HG02798 (cell line): ENCODE results near the gene RBM47.
"Not testable (repeated sequence)": the region's sequence is repeated elsewhere in the genome, so short reads cannot be mapped to it uniquely, and the experiment has no call there.

Experiments used
- ATAC-seq: cut with Tn5 transposase; IDR thresholded peaks from one replicate; pipeline ENCODE4 v1.9.1; 2021; ENCODE audit warnings: mild to moderate bottlenecking; ENCODE audit not compliant: unreplicated experiment, poor library complexity

RBM47 gene

DNA sequence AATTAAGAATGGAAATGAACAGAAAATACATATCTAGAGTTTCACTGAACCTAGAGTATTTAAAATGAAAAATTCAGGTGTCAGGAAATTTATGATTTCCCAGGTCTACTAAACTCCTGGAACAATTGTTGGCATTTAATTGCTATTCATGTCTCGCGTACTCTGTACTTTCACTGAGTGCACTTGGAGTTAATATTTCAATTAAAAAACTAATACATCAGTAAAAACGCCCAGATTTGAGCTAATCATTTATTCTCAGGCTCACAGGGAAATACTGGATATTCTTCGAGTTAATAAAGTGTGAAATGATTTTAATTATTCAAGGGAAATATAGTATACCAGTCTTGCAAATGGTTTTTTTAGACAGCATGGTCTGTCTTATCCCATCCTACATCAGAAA lies 168.6 kb downstream of the RBM47 start:
- ATAC-seq = no peak

DNA sequence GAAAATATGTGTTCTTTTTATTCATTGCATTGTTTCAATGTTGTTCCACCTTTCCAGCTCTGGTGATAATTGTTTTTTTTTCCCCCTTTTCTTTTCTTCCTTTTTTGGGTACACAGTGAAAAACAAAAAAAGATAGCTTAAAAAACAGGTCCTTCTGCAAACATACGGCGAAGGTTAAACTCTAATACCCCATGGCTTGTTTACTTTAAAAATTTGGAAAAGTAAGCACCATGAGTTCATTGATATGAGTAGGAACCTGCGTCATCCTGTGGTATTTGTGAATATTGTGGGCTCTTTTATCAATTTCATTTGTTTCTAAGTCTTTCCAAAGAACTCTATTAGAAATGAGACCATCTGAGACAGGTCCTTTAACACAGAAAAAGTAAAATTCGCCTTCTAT lies 171.0 kb downstream of the RBM47 start:
- ATAC-seq = no peak

DNA sequence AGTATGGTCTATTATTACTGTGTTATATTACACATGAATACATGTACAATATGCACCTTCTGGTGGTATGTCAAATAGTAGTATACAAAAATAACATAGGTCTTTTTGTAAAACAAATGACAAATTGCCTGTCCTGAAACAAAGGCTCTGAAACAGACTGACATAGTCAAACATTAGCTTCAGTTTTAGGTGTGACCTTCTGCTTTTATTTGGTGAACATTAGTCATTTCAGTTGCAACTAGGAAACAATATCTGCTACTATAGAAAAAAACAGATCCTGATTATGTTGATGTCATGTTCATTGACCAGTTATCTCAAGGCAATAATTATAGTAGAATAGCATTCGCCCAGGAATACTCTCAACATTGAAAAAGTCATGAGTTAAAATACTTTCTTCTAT lies 171.6 kb downstream of the RBM47 start:
- ATAC-seq = no peak

DNA sequence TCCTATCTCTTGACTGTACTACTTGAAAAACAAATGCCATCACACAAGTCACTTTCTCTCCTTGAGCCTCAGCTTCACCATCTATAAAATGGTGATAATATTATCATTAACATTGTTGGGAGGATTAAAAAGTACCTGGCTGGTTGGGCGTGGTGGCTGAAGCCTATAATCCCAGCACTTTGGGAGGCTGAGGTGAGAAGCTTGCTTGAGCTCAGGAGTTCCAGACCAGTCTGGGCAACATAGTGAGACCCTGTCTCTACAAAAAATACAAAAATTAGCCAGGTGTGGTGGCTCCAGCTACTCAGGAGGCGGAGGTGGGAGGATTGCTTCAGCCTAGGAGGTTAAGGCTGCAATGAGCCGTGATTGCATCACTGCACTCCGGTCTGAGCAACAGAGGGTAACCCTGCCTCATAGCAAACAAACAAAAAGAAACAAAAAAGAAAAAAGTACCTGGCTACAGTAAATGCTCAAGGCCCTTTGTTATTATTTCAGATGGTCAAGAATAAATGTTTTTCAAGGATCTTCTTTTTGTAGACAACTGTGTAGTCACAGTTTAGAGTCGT lies 174.2 kb downstream of the RBM47 start:
- no peak for ATAC-seq

DNA sequence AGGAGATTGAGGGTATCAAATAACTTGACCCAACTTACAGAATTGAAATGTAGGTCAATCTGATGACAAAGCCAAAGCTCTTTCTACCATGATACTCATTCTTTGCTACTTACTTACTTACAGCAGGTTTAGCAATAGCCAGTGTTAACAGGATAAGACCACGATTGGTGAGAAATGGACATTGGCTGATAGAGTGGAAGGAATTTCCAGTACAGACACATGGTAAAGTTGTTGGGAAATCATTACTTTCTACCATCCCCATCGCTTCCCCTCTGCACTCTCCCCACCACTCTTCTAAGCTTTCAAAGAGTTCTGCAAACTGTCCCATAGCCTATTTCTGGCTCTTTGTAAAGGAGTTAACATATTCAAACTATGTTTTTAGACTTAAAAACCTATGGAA lies 174.8 kb downstream of the RBM47 start:
- no peak for ATAC-seq

DNA sequence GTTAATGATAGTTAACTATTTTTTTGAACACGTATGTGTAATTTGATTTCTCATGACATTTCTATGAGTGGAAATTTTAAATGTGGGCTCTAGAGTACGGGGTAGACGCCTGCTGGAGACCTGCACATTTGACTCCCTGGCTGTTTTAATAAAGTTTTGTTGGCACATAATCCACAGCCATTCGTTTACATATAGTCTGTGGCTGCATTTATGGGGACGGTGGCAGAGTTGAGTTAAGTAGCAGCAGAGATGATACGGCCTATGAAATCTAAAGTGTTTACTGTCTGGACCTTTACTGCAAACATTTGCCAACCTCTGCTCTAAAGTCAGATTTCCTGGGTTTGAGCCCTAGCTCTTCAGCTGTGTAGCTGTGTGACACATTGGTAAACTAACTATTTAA lies 175.8 kb downstream of the RBM47 start:
- ATAC-seq = no peak

DNA sequence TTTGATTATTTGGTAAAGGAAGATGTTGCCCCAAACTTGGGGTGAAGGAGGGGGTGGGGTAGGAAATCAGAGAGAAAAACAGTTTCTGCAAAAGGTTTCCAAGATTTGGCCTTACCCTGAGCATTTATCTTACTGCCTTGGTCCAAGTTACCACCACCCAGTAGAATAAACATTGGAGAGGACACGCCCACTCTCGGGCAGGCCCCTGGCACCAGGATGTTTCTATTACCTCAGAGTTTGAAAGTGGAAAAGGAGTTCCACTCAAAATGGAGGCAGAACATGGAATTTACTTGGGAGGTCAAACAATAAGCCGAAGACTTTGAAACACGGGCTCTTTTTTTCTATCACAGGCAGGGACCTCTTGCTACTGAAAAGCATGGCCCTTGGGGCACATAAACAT lies 180.8 kb downstream of the RBM47 start:
- no peak for ATAC-seq

DNA sequence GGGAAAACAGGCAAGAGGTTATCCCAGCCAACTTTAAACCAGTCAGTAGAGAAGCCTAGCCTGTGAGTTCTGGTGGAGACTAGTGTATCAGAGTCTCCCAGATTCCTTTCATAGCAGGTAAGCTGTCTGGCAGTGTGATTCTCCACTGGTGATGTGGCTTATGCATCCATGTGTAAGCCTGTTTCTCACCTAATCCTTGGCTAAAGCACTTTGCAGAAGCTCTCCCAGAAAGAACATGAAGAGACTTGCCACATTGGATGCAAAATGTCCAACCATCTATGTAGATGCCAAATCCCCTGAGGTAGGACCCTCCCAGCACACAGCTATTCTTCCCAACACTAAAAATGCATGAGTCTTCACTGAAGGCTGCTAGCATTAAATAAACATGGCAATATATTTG lies 182.8 kb downstream of the RBM47 start:
- ATAC-seq = no peak

DNA sequence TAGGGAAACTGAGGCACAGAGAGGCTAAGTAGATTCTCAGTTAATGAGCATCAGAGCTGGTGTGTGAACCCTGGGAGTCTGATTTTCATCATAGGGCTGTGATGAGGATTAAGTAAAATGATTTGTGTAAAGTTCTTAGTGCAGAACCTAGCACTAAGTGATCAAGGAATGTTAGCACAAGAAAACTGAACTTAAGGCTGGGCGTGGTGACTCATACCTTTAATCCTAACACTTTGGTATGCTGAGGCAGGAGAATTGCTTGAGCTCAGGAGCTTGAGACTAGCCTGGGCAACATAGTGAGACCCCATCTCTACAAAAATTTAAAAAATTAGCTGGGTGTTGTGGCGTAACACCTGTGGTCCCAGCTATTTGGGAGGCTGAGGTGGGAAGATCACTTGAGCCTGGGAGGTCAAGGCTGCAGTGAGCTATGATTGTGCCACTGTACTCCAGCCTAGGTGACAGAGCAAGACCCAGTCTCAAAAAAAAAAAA lies 183.4 kb downstream of the RBM47 start:
- not testable (repeated sequence) for ATAC-seq

DNA sequence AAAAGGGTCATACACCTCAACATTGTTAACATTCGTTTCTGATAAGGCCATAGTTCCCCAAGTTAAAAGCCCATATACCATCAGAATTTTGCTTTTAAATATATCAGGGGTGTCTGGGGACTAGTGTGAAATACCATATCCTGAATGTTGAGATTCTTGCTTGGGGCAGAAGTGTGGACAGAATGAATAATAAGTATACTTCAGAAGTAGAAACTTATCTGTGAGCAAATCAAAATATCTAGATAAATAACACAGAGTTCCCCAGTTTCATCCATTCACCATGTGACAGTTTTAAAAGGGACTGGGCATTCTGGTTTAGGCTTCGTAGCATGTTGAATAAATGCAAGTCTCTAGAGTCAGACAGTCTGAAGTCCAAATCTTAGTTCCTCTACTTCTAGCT lies 184.0 kb downstream of the RBM47 start:
- ATAC-seq = no peak

DNA sequence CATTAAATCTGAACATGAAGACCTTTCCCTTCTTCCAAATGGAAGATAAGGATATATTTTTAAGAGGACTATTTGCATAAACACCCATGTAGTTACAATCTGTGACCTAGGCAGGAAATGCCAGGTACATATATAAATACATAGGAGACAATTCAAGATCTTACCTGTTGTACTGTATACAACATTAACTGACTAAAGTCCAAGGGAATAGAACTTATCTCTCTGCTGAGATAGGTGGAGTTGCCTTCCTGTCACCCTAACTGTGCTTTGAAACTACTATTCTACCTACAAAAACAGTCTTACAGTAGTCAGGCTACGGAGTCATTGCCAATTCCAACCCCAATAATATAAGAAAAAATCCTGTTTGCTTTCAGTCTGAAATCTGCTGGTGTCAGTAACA lies 188.2 kb downstream of the RBM47 start:
- ATAC-seq = no peak

DNA sequence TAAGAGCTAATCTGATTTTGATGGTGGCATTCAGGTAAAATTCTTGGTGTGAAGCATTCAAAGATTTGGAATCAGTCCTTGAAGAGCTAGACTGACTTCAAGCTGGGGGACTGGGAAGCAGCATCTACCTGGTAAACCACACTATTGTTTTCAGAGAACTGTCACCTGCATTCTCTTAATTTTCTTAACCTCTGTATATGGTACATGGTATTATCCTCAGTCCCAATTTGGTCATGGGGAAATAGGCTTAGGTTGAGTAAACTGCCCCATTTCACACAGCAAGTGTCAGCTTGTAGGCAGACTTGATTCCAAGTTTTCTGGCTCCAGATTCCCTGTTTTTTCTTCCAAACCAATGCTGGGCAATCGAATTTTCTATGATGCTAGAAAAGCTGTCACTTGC lies 190.1 kb downstream of the RBM47 start:
- ATAC-seq = no peak

DNA sequence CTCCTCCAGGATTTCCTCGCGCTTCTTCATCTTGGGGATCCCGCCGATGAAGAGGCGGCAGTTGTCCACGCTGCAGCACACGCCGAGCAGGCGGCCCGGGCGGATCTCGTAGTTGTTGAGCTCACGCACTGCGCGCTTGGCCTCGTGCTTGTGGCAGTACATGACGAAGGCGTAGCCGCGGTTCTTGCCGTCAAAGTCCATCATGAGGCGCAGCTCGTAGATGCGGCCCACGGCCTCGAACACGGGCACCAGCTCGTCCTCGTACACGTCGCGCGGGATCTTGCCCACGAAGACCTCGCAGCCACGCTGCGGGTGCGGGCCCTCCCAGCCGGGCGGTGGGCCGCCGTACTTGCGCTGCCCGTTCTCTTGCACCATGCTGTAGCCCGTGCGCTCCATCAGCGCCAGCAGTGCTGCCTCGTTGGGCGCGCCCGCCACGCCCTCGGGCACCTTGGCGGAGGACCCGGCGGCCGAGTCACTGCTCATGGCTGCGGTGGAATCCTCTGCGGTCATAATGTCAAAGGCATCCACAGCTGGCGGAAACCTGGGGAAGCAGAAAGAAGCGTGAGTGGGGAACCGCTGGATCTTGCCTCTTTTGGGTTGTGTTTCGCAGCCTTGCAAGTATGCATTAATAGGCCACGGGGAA lies 191.2 kb downstream of the RBM47 start:
- no peak for ATAC-seq

DNA sequence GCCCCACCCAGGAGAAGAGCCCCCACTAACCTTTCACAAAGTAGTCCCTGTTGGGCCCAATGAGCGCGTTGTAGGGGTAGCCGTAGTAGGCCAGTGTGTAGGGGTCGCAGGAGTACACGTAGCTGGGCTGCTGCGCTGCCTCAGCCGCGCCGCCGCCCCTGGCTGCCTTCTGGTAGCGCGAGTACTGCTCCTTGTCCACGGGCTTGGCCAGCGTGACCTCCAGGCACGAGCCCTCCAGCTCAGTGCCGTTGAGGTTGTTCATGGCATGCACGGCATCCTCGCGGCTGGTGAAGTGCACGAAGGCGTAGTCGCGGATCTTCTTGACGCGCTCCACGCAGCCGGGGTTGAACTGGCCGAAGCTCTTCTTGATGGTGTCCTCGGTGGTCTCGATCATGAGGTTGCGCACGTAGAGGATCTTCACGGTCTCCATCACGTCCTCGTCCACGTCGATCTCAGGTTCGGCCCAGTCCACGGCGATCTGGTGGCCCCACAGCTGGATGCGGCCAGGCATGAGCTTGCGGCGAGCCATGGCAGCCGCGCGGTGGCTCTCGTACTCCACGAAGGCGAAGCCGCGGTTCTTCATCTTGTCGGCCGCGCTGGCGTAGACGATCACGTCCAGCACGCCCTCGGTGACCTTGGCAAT lies 191.8 kb downstream of the RBM47 start:
- ATAC-seq = no peak

DNA sequence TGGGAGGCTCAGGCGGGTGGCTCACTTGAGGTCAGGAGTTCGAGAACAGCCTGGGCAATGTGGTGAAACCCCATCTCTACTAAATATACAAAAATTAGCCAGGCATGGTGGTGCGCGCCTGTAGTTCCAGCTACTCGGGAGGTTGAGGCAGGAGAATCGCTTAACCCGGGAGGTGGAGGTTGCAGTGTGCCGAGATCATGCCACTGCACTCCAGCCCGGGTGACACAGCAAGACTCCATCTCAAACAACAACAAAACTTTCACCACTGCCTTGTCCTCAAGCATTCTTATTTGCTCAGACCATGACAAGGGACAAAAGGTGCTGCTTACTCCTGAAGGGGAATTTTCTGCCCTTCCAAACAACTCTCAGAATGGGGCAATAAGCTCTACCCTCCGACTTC lies 194.4 kb downstream of the RBM47 start:
- ATAC-seq = not testable (repeated sequence)

DNA sequence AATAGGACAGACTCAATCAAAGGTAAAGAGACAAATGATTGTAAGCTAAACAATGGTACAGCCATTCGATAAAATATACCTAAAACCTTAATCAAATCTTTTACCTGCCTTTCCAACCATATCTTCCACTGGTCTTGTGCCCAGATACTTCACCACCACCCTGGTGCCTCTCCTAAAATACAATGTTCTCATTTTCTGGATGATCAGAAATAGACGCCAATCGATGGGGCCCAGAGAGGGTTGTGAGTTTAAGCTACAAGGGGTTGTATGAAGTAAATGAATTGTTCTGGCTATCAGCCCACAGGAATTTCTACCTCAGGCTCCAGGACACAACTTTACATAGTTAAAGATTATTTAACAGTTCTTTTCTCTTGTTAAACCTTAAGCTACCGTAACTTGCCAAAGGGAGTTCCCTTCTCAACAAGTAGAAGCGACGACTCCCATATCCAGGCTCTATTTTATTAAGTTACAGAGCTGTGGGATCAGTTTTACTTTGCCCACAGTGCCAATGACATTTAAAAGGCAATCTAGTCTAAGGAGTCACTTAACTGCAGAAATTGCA lies 195.5 kb downstream of the RBM47 start:
- no peak for ATAC-seq

DNA sequence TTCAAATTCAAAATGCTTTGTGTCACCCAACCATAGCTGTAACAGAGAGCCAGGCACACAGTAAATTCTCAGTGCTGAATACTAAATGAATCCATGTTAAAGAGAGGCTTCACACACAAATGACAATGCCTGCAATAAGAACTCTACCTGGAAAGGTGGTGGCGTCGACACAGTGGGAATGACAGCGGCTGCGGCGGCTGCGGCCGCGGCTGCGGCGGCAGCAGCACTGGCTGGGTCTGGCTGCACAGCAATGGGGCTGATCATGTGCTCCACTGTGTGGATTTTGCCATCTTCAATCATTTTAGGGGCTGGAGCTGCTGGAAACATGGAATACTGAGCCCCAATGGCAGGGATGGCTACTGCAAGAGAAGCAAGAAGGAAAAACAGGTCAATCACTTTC lies 197.2 kb downstream of the RBM47 start:
- ATAC-seq = no peak

DNA sequence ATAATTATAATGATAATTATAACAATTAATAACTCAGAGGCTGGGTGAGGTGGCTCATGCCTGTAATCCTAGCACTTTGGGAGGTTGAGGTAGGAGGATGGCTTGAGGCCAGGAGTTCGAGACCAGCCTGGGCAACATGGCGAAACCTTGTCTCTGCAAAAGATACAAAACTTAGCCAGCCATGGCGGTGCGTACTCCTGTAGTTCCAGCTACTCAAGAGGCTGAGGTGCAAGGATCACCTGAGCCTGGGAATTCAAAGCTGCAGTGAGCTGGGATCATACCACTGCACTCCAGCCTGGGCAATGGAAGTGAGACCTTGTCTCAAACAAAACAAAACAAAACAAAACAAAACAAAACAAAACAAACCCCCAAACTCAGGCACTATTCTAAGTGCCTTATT lies 201.8 kb downstream of the RBM47 start:
- ATAC-seq = not testable (repeated sequence)

DNA sequence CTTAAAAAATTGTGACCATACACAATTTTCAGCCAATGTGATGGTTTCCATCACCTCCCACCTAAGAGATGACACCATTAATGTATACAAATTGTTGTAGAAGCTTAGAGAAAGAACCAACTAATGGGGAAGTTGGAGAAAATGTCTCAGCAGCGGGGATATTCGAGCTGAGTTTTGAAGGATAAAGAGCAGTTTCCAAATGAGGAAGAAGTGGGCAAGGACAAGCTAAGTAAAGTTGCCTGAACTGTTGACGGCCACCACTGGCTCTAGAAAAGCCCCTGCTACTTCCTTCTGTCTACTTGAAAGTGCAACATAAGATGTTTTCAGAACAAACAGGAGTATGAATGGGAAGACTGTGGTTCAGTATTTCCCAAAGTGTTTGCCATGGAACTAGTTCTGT lies 202.5 kb downstream of the RBM47 start:
- ATAC-seq = no peak

DNA sequence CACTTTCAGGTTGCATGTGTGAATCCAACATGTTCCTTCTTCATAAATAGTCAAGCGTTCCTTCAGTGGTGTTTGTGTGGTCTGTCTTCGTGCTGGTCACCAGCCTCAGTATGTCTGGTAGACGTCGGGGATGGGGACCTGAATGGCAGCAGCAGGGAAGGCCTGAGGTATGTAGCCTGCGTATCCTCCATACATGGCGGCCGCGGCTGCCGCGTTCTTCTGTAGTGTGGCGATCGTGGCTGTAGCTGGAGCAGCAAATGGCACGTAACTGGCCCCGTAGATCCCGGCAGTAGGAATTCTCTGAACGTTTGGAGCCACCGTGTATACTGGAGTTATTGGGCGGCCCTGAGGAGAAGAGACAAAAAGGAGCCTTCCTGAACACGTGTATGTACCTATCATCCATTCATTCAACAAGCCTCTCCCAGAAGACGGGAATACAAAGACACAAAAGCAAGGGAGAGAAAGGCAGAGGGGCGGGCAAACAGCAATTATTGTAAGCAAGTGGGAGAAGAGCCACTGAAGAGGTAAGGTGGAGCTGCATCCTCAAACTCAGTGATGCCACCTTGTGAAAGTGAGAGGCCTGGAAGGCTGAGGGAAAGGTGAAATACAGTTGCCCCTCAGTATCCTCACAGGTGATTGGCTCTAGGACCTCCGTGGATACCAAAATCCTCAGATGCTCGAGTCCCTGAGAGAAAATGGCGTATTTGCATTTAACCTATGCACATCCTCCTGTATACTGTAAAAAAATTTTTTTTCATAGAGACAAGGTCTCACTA lies 203.7 kb downstream of the RBM47 start:
- ATAC-seq = no peak

DNA sequence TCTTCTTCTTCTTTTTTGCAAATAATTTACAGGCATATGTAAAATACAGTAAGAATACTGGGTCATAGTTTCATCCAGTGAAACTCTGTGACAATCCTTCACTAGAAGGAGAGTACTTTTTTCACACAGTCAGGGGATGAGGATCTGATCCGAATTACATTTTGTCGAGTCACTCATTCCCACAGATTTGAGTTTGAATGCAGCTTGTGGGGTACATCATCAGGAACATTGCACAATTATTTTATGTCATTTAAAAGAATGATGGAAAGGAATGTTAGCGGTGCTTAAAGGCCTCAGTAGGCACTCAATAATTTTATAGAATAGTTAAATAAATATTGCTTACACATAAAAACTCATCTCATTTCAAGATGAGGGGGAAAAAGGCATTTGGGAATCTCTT lies 205.9 kb downstream of the RBM47 start:
- no peak for ATAC-seq
